Activated CD8-positive, alpha-beta T cell treated with anti-CD3 and anti-CD28 coated beads, Interleukin-2, amount 10 ng/mL, durations not matched to agents 7 days and 5 days (primary cell): ENCODE measurements around the gene TBX4. TPM values are rescaled to one million over a fixed set of nuclear protein-coding genes. Genes with fewer than 3 reads are reported as not detected.

ENCODE experiments used
- ATAC-seq: fragments of 150-1000 bp; cut with Tn5 transposase; one replicate; pipeline ENCODE4 v1.10.0; 2021; ENCODE audit warnings: moderate library complexity
- CTCF ChIA-PET: fragments of 350-600 bp; sonication (Branson Sonifier 250); formaldehyde crosslinking; loops from one replicate; lab custom pipeline; 2021; ENCODE audit warnings: antibody characterized with exemption; lab: Charles Lee
- POLR2A ChIA-PET: fragments of 350-600 bp; sonication (Branson Sonifier 250); formaldehyde crosslinking; loops from one replicate; lab custom pipeline; 2021; ENCODE audit warnings: antibody characterized with exemption; lab: Charles Lee
- DNase-seq: peaks from one replicate; pipeline ENCODE4 v3.0.0-alpha.2; 2020
- H3K27ac Mint-ChIP-seq: one replicate; pipeline ENCODE4 v1.8.0; 2021; ENCODE audit warnings: mild to moderate bottlenecking, mixed read lengths
- H3K27me3 Mint-ChIP-seq: one replicate; pipeline ENCODE4 v1.8.0; 2021; ENCODE audit warnings: low read depth, mixed read lengths
- H3K36me3 Mint-ChIP-seq: one replicate; pipeline ENCODE4 v1.8.0; 2021; ENCODE audit warnings: low read depth, mixed read lengths
- H3K4me1 Mint-ChIP-seq: one replicate; pipeline ENCODE4 v1.8.0; 2021; ENCODE audit warnings: low read depth, mixed read lengths
- H3K4me3 Mint-ChIP-seq: one replicate; pipeline ENCODE4 v1.8.0; 2021; ENCODE audit warnings: mild to moderate bottlenecking, mixed read lengths
- H3K9me3 Mint-ChIP-seq: one replicate; pipeline ENCODE4 v1.8.0; 2022; ENCODE audit warnings: mixed read lengths; ENCODE audit not compliant: insufficient read depth
- total RNA-seq, 2 experiments: library from RNA; stranded (reverse); gene quantifications; one replicate each; pipeline ENCODE4 v1.2.3, GENCODE V29; 2021

TBX4 gene
- total RNA-seq, 2 experiments from 2014 or later, result not detected

- peak overlapping the region; percentile 49 for H3K27ac Mint-ChIP-seq
- CTCF ChIA-PET, result interaction anchor here (0.6 to 1.3 kb wide), 4 partner anchors 135 to 694 kb away, joined by 3 to 4 read pairs (median 4); no protein-coding TSS in a partner anchor
- no peaks in the 10 kb centered on the region for H3K9me3 Mint-ChIP-seq
- ATAC-seq, result no peak
- no peaks in the 10 kb centered on the region for H3K36me3 Mint-ChIP-seq
- no peak for DNase-seq
- no peak overlapping the region for H3K4me3 Mint-ChIP-seq
- peaks cover 4% of the 10 kb centered on the region for H3K4me1 Mint-ChIP-seq
- peaks cover 30% of the 10 kb centered on the region for H3K27me3 Mint-ChIP-seq
- POLR2A ChIA-PET, result no interaction called here
These were observed 36.6 kb upstream of the TBX4 start for GRCh38 chr17:61415374-61416210.

- Mint-ChIP-seq H3K4me3 (no peak overlapping the region), H3K27me3 (peaks cover 33% of the 10 kb centered on the region), H3K27ac (no peak overlapping the region), H3K36me3 (no peaks in the 10 kb centered on the region), H3K9me3 (no peaks in the 10 kb centered on the region), H3K4me1 (peaks cover 2% of the 10 kb centered on the region)
- ChIA-PET POLR2A (no interaction called here), CTCF (interaction anchor here (0.7 to 1.3 kb wide), 3 partner anchors 134 to 693 kb away, joined by 3 to 4 read pairs (median 4); no protein-coding TSS in a partner anchor)
- DNase-seq (no peak), ATAC-seq (no peak)
These were observed 36.0 kb upstream of the TBX4 start for GRCh38 chr17:61416211-61416539.

DNA sequence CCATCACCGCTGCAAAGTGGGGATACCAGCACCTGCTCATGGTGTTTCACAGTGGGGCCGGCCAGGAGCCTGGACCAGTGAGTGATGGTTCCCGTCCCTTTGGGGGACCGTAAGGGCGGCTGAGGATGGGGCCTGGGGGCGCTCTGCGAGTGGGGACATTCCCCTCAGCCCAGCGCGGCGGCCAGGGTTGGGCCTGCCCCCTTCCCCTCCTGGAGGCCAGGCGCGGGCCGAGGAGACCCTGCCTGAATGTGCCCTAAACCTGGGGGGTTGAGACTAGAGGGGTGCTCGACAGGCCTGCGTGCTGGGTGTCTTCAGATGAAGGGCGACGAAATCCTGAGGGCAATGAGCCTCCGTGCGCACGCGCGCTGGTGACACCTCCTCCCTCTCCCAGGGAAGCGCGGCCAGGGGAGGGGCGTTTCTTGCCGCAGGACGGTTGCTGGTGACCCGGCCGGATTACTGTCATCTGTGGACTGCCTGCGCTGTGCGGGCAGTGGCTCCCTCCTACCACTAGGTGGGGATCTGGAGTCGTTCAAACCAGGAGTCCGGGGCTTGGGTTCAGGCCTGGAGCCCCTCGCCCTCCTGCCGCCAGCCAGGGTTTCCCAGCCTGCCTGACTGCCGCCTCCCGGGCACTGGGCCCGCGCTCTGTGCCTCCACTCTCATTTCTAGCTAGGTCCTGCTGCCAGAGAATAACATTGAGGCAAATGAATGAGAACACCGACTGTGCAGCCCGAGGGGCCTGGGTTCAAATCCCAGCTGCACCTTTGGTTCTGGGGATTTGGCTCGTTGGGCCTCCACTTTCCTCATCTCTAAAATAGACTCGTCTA lies 35.5 kb upstream of the TBX4 start:
- H3K27me3 Mint-ChIP-seq, result peaks cover 35% of the 10 kb centered on the region

GRCh38 chr17:61418449-61418848 lies 33.8 kb upstream of the TBX4 start:
- peaks cover 40% of the 10 kb centered on the region for H3K27me3 Mint-ChIP-seq
- H3K4me3 Mint-ChIP-seq, result no peak overlapping the region
- no peak overlapping the region for H3K27ac Mint-ChIP-seq
- no peaks in the 10 kb centered on the region for H3K36me3 Mint-ChIP-seq
- no peak for ATAC-seq
- DNase-seq, result no peak
- H3K4me1 Mint-ChIP-seq, result no peaks in the 10 kb centered on the region
- POLR2A ChIA-PET, result no interaction called here
- CTCF ChIA-PET, result interaction anchor here (2.7 kb wide), 1 partner anchor 31 kb away, joined by 6 read pairs; no protein-coding TSS in a partner anchor
- H3K9me3 Mint-ChIP-seq, result no peaks in the 10 kb centered on the region

More for the DNA sequence above, 35.5 kb upstream of the TBX4 start:
- no peaks in the 10 kb centered on the region for H3K4me1 Mint-ChIP-seq
- ChIA-PET CTCF (interaction anchor here (0.7 to 2.7 kb wide), 5 partner anchors 11 to 693 kb away, joined by 3 to 6 read pairs (median 4); no protein-coding TSS in a partner anchor), POLR2A (no interaction called here)
- H3K4me3 Mint-ChIP-seq, result no peak overlapping the region
- ATAC-seq, result peak; percentile 50
- no peak overlapping the region for H3K27ac Mint-ChIP-seq
- no peaks in the 10 kb centered on the region for H3K36me3 Mint-ChIP-seq
- no peaks in the 10 kb centered on the region for H3K9me3 Mint-ChIP-seq
- peak; percentile 70 for DNase-seq

DNA sequence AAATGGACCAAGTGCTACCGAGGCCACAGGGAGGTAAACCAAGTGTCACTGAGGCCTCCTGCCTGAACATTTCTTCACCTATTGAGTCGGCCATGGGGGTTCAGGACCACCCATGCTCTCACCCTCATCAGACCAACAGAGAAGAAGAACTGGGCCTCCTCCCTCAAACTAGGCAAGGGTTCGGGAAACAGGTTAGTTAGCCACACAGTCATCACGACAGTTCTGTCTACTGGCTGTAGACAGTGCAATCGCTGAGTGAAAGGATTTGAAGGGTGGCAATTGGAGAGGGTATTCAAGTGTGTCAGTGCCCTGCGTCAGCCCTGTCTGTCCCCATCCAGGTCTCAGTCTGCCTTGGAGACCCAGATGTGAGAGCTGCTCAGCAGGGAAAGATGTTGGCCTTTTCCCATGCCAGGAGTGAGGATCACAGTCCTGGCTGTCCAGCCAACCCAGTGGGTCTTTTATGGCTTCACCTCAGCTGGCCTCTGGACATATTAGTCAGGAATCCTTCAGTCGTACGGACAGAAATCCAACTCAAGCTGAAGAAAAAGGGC lies 32.7 kb upstream of the TBX4 start:
- Mint-ChIP-seq H3K4me3 (no peak overlapping the region), H3K27me3 (peaks cover 34% of the 10 kb centered on the region), H3K27ac (no peak overlapping the region), H3K9me3 (no peaks in the 10 kb centered on the region), H3K4me1 (no peaks in the 10 kb centered on the region), H3K36me3 (no peaks in the 10 kb centered on the region)
- CTCF ChIA-PET, result interaction anchor here (1.0 to 2.7 kb wide), 2 partner anchors 30 to 131 kb away, joined by 3 to 6 read pairs; no protein-coding TSS in a partner anchor
- DNase-seq (no peak), ATAC-seq (no peak)
- POLR2A ChIA-PET, result no interaction called here

DNA sequence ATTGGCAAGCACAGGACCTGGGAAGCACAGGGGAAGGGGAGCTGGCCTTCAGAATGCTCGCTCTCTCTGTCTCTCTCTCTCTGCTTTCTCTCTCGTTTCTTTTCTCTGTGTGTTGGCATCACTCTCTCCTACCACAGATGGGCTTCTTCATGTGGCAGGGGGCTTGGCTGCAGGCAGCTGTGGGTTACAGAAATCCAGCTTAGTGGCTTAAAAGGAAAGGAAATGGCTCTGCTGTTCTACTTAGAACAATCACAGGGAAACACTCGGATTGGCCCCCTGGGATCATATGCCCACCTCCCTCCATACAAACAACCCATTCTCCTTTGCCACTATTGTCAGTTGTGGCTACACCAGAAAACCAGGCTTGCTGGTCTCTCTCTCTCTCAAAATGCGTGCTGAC lies 32.2 kb upstream of the TBX4 start:
- DNase-seq (no peak), ATAC-seq (no peak)
- Mint-ChIP-seq H3K27me3 (peaks cover 32% of the 10 kb centered on the region), H3K36me3 (no peaks in the 10 kb centered on the region), H3K27ac (no peak overlapping the region), H3K9me3 (no peaks in the 10 kb centered on the region), H3K4me3 (no peak overlapping the region), H3K4me1 (no peaks in the 10 kb centered on the region)
- CTCF ChIA-PET, result interaction anchor here (0.8 to 1.0 kb wide), 2 partner anchors 8 to 131 kb away, joined by 3 read pairs; no protein-coding TSS in a partner anchor
- POLR2A ChIA-PET, result no interaction called here

DNA sequence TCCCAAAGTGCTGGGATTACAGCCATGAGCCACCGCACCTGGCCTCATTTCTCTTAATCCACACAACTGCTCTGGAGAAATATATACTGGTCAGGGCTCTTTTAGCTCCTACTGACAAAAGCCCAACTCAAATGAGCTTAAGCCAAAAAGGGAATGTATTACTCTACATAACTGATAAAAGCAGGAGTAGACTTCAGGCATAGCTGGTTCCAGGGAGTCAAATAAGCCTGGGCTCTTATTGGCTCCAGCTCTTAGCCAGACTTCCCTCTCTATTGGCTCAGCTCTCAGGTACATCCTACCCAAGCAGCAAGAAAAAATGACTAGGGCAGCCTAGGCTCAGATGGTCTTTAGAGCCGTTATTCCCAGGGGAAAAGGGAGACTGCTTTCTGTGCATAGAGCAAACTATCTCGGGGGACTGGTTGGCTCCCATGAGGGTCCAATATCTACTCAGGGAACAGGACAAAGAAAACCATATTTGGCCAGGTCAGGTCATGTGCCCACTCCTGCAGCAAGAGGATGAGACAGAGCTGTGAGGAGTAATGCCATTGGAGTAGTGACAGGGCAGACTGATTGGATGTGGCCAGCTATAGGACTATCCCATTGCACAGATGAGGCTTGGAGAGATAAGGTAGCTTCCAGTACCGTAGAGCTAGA lies 31.4 kb upstream of the TBX4 start:
- Mint-ChIP-seq H3K4me3 (no peak overlapping the region), H3K36me3 (no peaks in the 10 kb centered on the region), H3K9me3 (no peaks in the 10 kb centered on the region), H3K27me3 (peaks cover 35% of the 10 kb centered on the region), H3K27ac (no peak overlapping the region), H3K4me1 (no peaks in the 10 kb centered on the region)
- ATAC-seq (no peak), DNase-seq (no peak)
- ChIA-PET CTCF (interaction anchor here (0.8 kb wide), 1 partner anchor 9 kb away, joined by 3 read pairs; no protein-coding TSS in a partner anchor), POLR2A (no interaction called here)

- DNase-seq, result no peak
- ChIA-PET CTCF (no interaction called here), POLR2A (no interaction called here)
- Mint-ChIP-seq H3K4me1 (no peaks in the 10 kb centered on the region), H3K27me3 (peaks cover 39% of the 10 kb centered on the region), H3K27ac (no peak overlapping the region), H3K4me3 (no peak overlapping the region), H3K36me3 (no peaks in the 10 kb centered on the region), H3K9me3 (no peaks in the 10 kb centered on the region)
- no peak for ATAC-seq
These were observed 30.8 kb upstream of the TBX4 start for GRCh38 chr17:61421460-61421859.

- CTCF ChIA-PET, result no interaction called here
- H3K27ac Mint-ChIP-seq, result no peak overlapping the region
- ATAC-seq, result no peak
- no peaks in the 10 kb centered on the region for H3K36me3 Mint-ChIP-seq
- H3K4me1 Mint-ChIP-seq, result no peaks in the 10 kb centered on the region
- no peaks in the 10 kb centered on the region for H3K9me3 Mint-ChIP-seq
- DNase-seq, result no peak
- POLR2A ChIA-PET, result no interaction called here
- H3K4me3 Mint-ChIP-seq, result no peak overlapping the region
- peaks cover 41% of the 10 kb centered on the region for H3K27me3 Mint-ChIP-seq
These were observed 30.0 kb upstream of the TBX4 start for GRCh38 chr17:61422116-61422799.

DNA sequence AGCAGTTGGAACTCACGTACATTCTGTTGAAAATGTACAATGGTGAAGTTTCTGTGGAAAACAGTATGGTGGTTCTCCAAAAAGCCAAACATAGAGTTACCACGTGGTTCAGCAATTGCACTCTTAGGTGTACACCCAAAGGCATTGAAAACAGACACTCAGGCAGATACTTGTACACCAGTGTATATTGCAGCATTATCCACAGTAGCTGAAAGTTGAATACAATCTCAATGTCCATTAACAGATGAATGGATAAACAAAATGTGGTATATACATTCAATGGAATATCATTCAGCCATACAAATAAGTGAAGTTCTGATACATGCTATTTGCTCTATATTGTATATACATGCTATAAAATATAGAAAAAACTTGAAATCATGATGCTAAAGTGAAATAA lies 29.4 kb upstream of the TBX4 start:
- Mint-ChIP-seq H3K4me3 (no peak overlapping the region), H3K27me3 (peaks cover 47% of the 10 kb centered on the region), H3K27ac (no peak overlapping the region), H3K9me3 (no peaks in the 10 kb centered on the region), H3K36me3 (no peaks in the 10 kb centered on the region), H3K4me1 (no peaks in the 10 kb centered on the region)
- ChIA-PET POLR2A (no interaction called here), CTCF (no interaction called here)
- ATAC-seq, result no peak
- DNase-seq, result no peak
